Peyer's patch (tissue), 4 donors: ENCODE results near the gene ATG7.

ENCODE experiments used
- POLR2A ChIP-seq, 2 donors: fragments of 450-650 bp; IDR thresholded peaks; one replicate each; pipeline ENCODE4 v1.5.1; 2017; ENCODE audit warnings: antibody characterized with exemption in 2 of 2, mild to moderate bottlenecking in 2 of 2, moderate library complexity in 2 of 2
- TF ChIP-seq, protein P1 (sequence below), 6 experiments: fragments of 450-650 bp in 4 of 6; fragments of 200-600 bp in 2 of 6; sonication (generic) in 1 of 6; IDR thresholded peaks; one replicate each; pipeline ENCODE4 v1.5.1; 2017 to 2019; ENCODE audit warnings: antibody characterized with exemption in 6 of 6, mild to moderate bottlenecking in 3 of 6, moderate library complexity in 1 of 6

DNA sequence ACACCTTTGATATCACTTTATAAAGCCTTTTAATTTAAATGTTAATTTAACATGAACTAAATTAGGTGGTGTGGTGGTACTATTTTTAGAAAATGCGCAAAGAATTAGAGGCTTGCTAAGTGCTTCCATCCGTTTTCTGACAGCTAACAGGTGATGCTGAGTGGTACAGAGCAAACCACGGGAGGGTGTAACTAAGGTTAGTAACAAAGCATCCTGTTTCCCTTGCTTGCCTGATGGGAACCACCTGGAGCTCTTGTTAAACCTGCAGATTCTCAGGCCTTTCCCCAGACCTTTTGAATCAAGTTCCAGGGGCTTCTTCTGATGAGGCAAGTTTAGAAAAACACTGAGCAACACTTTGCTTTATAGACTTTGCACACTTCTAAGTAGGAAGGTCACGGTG is 101.0 kb downstream of the ATG7 start:
- TF ChIP-seq, protein P1, sequence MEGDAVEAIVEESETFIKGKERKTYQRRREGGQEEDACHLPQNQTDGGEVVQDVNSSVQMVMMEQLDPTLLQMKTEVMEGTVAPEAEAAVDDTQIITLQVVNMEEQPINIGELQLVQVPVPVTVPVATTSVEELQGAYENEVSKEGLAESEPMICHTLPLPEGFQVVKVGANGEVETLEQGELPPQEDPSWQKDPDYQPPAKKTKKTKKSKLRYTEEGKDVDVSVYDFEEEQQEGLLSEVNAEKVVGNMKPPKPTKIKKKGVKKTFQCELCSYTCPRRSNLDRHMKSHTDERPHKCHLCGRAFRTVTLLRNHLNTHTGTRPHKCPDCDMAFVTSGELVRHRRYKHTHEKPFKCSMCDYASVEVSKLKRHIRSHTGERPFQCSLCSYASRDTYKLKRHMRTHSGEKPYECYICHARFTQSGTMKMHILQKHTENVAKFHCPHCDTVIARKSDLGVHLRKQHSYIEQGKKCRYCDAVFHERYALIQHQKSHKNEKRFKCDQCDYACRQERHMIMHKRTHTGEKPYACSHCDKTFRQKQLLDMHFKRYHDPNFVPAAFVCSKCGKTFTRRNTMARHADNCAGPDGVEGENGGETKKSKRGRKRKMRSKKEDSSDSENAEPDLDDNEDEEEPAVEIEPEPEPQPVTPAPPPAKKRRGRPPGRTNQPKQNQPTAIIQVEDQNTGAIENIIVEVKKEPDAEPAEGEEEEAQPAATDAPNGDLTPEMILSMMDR (IDR thresholded peaks at IDR 0.05), result no peak
- TF ChIP-seq POLR2A (IDR thresholded peaks at IDR 0.05), result no peak
